ENCODE results near the gene ZDHHC19.

GRCh38 chr3:196174652-196175051 is 36.5 kb downstream of the ZDHHC19 start:
- no peak for TF ChIP-seq CTCF (conservative IDR thresholded peaks at IDR 0.05; ENCODE audit: low read depth in 2 of 2)
- TF ChIP-seq EZH2 (IDR thresholded peaks at IDR 0.05; ENCODE audit: low read depth, unreplicated experiment) = no peak
